Kidney epithelial cell (primary cell): ENCODE results near the gene ABHD16A. TPM values are rescaled to one million over a fixed set of nuclear protein-coding genes. Genes with fewer than 3 reads are reported as not detected.

Experiments used
- DNase-seq: peaks from one replicate; pipeline ENCODE4 v3.0.0-alpha.2; 2010; ENCODE audit warnings: low read depth
- H3K27me3 ChIP-seq: 2 replicates; pipeline ENCODE4 v1.6.0; 2011; ENCODE audit warnings: low read length; ENCODE audit not compliant: control insufficient read depth, insufficient read depth
- H3K36me3 ChIP-seq: 2 replicates; pipeline ENCODE4 v1.5.1; 2011; ENCODE audit warnings: low read length; ENCODE audit not compliant: control insufficient read depth, insufficient read depth
- H3K4me3 ChIP-seq: 2 replicates; pipeline ENCODE4 v1.5.1; 2011; ENCODE audit warnings: low read depth, mild to moderate bottlenecking, control low read depth, low read length
- total RNA-seq: library from RNA; depleted of rRNA; stranded (reverse); fragments of >200 nt; gene quantifications from 2 replicates; pipeline ENCODE4 v1.2.3, GENCODE V29; 2015
- TF ChIP-seq, protein P1 (sequence below): IDR thresholded peaks from 2 replicates; pipeline ENCODE4 v1.5.1; 2011; ENCODE audit warnings: mild to moderate bottlenecking, moderate library complexity, low read length, control low read depth, inconsistent platforms; ENCODE audit not compliant: insufficient read depth, poor library complexity, severe bottlenecking

Gene ABHD16A
- total RNA-seq, 1 donor from 2014 or later = 43.8 TPM

DNA sequence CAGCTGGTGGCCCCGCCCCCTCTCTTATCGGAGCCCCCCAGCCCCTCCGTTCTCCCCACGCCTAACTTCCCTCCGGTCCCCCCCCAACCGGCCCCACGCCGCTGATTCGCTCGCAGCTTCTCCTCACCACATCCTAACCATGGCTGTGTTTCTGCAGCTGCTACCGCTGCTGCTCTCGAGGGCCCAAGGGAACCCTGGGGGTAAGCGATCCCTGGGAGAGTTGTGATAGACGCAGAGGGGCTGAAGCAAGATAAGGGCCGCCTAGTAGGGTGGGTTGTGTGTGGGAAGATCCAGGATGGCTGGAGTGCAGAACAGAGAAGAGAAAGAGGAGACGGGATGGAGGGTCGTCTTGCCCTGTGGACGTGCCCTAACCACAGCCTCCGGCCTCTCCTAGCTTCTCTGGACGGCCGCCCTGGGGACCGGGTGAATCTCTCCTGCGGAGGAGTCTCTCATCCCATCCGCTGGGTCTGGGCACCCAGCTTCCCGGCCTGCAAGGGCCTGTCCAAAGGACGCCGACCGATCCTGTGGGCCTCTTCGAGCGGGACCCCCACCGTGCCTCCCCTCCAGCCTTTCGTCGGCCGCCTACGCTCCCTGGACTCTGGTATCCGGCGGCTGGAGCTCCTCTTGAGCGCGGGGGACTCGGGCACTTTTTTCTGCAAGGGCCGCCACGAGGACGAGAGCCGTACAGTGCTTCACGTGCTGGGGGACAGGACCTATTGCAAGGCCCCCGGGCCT lies 20.3 kb upstream of the ABHD16A start, which contains the start of gene MPIG6B:
MPIG6B (plus strand) TSS at position 129 of the 735 bp plus-strand sequence; CDS start at position 140, 11 bp downstream.
- Histone ChIP-seq H3K4me3 (no peak within 1 kb of the TSS), H3K27me3 (no peaks in the 10 kb centered on the region), H3K36me3 (no peaks in the 10 kb centered on the region)
- DNase-seq = no peak
- TF ChIP-seq, protein P1, sequence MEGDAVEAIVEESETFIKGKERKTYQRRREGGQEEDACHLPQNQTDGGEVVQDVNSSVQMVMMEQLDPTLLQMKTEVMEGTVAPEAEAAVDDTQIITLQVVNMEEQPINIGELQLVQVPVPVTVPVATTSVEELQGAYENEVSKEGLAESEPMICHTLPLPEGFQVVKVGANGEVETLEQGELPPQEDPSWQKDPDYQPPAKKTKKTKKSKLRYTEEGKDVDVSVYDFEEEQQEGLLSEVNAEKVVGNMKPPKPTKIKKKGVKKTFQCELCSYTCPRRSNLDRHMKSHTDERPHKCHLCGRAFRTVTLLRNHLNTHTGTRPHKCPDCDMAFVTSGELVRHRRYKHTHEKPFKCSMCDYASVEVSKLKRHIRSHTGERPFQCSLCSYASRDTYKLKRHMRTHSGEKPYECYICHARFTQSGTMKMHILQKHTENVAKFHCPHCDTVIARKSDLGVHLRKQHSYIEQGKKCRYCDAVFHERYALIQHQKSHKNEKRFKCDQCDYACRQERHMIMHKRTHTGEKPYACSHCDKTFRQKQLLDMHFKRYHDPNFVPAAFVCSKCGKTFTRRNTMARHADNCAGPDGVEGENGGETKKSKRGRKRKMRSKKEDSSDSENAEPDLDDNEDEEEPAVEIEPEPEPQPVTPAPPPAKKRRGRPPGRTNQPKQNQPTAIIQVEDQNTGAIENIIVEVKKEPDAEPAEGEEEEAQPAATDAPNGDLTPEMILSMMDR = no peak

DNA sequence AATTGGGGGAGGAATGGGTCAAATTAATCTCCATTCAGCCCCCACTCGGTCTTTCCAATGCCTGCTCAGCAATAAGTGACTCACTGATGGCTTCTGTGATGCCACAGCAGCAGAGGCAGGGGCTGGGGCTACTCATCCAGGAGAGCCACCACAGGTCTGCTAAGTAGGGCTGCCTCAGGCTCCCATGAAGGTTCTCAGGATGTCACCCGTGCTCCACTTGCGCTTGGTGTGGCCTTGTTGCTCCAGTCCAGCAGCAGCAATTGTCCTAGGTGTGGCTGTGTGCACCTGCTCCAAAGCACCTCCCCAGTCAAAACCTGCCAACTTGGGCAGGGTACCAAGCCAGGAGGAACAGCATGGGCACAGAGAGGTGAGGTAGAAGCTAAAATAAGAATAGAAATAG lies 19.0 kb upstream of the ABHD16A start:
- H3K27me3 ChIP-seq = no peaks in the 10 kb centered on the region
- DNase-seq = no peak
- TF ChIP-seq, protein P1 = no peak
- no peak overlapping the region for H3K4me3 ChIP-seq
- H3K36me3 ChIP-seq = no peaks in the 10 kb centered on the region

DNA sequence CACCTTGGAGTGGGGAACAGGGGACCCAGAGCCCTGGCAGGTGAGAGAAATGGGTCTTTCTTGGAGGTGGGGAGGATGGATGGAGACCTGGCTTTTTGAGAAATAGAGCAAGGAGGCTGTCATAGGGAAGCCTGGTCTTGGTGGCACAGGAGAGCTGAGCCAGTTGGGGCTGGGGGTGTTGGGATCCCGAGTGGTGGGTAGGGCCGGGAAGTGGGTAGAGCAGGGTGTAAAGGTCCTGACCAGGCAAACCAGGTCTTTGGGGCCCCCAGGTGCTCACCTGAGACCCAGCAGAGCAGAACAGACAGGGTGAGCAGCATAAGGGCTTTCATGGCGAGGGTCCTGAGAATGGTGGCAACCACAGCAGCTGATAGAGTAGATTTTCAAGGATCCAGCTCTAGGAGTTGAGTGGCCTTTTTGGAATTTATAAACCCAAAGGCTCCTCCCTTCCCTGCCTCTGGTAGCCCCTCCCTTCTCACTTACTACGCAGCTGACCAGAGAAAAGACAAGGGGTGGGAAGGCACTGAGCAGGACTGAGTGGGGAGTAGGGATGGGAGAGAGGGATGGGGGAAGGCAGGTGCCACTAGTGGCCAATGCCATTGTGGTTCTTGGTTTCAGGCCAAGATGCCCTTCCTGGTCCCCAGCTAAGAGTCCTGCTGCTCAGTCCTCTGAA lies 18.4 kb upstream of the ABHD16A start, which contains the start of gene LY6G6C:
LY6G6C (minus strand) TSS at position 396 of the 670 bp plus-strand sequence; CDS start at position 329, 67 bp downstream.
- H3K27me3 ChIP-seq = no peaks in the 10 kb centered on the region
- H3K4me3 ChIP-seq = no peak within 1 kb of the TSS
- no peak for DNase-seq
- TF ChIP-seq, protein P1 = no peak
- H3K36me3 ChIP-seq = no peaks in the 10 kb centered on the region

DNA sequence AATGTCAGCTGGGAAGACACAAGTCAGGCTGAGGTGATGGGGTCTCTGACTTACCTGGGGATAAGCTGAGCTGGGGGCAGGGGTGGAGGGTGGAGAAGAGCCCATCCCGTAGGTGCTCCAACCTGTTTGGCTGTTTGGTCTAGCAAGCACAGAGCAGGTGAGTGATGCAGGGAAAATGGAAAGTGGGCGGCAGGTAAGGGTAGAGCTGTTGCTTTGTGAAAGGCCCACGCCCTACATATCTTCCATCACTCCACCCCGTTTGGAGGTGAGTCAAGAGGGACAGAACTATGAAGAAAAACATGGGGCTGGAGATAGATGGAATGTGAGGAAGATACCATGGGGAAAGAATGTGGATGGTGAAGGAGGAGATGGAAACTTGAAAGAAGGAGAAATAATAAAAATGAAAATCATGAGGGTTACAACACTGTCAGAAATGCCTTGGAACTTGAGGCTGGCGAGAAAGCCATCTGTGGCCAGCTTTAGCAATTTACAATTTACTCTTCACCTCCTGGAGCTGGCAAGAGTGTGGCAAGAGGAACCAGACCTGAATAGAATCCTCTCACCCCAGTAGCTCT lies 17.2 kb upstream of the ABHD16A start:
- TF ChIP-seq, protein P1 = no peak
- H3K36me3 ChIP-seq = no peaks in the 10 kb centered on the region
- no peak for DNase-seq
- no peak overlapping the region for H3K4me3 ChIP-seq
- no peaks in the 10 kb centered on the region for H3K27me3 ChIP-seq

DNA sequence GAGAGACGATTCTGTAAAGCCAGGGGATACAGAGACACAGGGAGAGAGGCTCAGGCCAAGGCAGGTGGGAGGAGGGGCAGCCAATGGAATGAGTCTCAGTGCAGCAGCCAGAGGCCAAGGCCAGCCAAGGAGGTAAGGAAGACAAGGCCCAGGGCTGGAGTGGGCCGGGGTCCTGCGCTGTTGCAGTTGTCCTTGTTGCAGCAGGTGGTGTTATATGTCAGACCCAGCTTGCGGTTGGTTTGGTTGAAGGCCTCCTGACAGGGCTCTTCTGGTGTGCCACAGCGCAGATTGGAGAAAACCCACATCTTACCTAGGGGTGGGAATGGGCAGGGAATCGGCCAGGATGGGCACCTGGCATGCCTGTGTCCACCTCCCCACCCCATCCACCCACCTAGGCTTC lies 15.9 kb upstream of the ABHD16A start:
- TF ChIP-seq, protein P1 = no peak
- no peaks in the 10 kb centered on the region for H3K36me3 ChIP-seq
- DNase-seq = no peak
- H3K27me3 ChIP-seq = peaks cover 1% of the 10 kb centered on the region
- no peak overlapping the region for H3K4me3 ChIP-seq
